OCI-LY3 (cell line): ENCODE measurements around the gene PEX12.

ENCODE experiments used
- H2AFZ ChIP-seq: fragments of 200-600, 300-600 bp; shearing (Covaris generic); 2 replicates; pipeline ENCODE4 v1.6.0; 2014; ENCODE audit warnings: antibody characterized with exemption, low read depth, low read length
- H3K27ac ChIP-seq: fragments of 200-600, 300-600 bp; sonication (generic); 2 replicates; pipeline ENCODE4 v1.5.1; 2014; ENCODE audit warnings: mild to moderate bottlenecking, low read length, moderate library complexity, mixed read lengths
- H3K27me3 ChIP-seq: fragments of 200-600, 300-600 bp; sonication (generic); 2 replicates; pipeline ENCODE4 v1.6.1; 2014; ENCODE audit warnings: low read depth, low read length, mixed read lengths
- H3K36me3 ChIP-seq: fragments of 200-600, 300-600 bp; sonication (generic); replicated peaks from 2 replicates; pipeline ENCODE3; 2014; ENCODE audit warnings: low read depth, low read length, mixed read lengths
- H3K4me1 ChIP-seq: fragments of 300-600, 200-600 bp; sonication (generic); 2 replicates; pipeline ENCODE4 v1.6.1; 2014; ENCODE audit warnings: low read length, mixed read lengths
- H3K4me2 ChIP-seq: fragments of 200-600, 300-600 bp; sonication (generic); 2 replicates; pipeline ENCODE4 v1.6.1; 2014; ENCODE audit warnings: low read length, mixed read lengths
- H3K4me3 ChIP-seq: fragments of 300-600, 200-600 bp; sonication (generic); 2 replicates; pipeline ENCODE4 v1.5.1; 2014; ENCODE audit warnings: antibody characterized with exemption, mild to moderate bottlenecking, low read length, moderate library complexity
- H3K79me2 ChIP-seq: fragments of 300-600, 200-600 bp; shearing (Covaris generic); 2 replicates; pipeline ENCODE4 v1.6.1; 2014; ENCODE audit warnings: mild to moderate bottlenecking, low read length, mixed read lengths
- H3K9ac ChIP-seq: fragments of 300-600, 200-600 bp; shearing (Covaris generic); 2 replicates; pipeline ENCODE4 v1.6.0; 2014; ENCODE audit warnings: mild to moderate bottlenecking, low read length, moderate library complexity
- H3K9me3 ChIP-seq: fragments of 200-600, 300-600 bp; shearing (Covaris generic); 2 replicates; pipeline ENCODE4 v1.6.1; 2014; ENCODE audit warnings: low read length, mixed read lengths; ENCODE audit not compliant: insufficient read depth
- H4K20me1 ChIP-seq: fragments of 200-600, 300-600 bp; sonication (generic); 2 replicates; pipeline ENCODE4 v1.6.1; 2016; ENCODE audit warnings: low read length, mixed read lengths; ENCODE audit not compliant: insufficient read depth
- EZH2phosphoT487 ChIP-seq: fragments of 200-600 bp; shearing (Covaris generic); IDR thresholded peaks from 2 replicates; pipeline ENCODE4 v1.6.1; 2018; ENCODE audit warnings: antibody characterized with exemption, mixed run types, low read depth
- TF ChIP-seq, protein P1 (sequence below): fragments of 200-600, 300-600 bp; sonication (generic); IDR thresholded peaks from 2 replicates; pipeline ENCODE4 v1.5.1; 2014; ENCODE audit warnings: antibody characterized with exemption, low read length, low read depth

The PEX12 gene

DNA sequence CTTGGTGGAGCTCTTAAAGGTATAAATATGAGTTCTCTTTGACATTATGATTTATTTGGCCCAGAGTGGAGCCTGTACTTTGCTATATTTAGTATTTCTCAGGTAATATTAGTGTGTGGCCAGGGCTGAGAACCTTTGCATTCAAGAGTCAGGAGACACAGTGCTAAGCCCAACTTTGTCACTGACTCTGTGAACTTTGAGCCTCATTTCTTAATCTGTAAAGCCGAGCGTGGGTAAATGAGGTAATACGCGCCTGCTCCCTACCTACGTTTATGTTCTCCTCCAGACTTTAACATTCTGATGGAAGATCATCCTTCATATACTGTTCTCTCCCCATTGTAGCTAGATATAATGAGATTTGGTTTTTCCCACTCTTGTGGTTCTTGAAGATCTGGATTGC, 19.2 kb upstream of the PEX12 start:
- Histone ChIP-seq H4K20me1 (no peaks in the 10 kb centered on the region), H3K79me2 (peaks cover 4% of the 10 kb centered on the region; the same call in 1 of the 2 replicates), H3K36me3 (peaks cover 49% of the 10 kb centered on the region)

DNA sequence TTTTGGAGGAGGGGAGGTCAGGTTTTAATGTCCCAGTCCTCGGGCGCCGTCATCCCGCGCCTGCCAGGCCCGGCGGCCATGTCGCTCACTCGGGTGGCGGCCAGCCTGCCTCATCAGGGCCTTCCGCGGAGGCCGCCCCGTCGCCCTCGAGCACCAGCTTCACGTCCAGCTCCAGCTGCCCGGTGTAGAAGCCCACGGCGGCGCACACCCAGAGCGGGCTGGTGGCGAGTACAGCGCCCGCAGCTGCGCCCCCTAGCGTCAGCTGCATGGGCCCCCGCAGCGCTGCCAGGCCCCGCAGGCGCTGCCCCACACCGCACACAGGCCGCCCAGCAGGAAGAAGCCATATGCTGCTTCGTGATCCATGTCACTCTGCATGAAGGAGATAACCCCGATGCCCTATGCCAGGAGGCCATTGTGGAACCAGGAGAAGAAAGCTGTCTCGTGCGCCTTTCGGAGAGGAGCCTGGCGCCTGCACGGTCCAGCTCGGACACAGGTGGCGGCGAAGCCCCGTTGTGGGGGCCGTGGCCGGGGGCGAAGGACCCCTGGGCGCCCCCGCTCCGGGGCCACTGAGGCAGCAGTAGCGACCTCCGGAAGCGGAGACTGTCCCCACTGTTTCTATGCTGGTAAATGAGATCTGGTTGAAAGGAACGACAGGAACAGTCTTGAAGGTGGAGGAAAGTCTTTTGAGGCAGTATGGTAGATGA, 18.3 kb upstream of the PEX12 start:
- H3K9me3 ChIP-seq = no peaks in the 10 kb centered on the region
- H3K4me1 ChIP-seq = no peaks in the 10 kb centered on the region
- H4K20me1 ChIP-seq = no peaks in the 10 kb centered on the region
- H2AFZ ChIP-seq = no peak overlapping the region
- H3K9ac ChIP-seq = no peak overlapping the region
- H3K27ac ChIP-seq = no peak overlapping the region
- H3K27me3 ChIP-seq = no peaks in the 10 kb centered on the region
- H3K4me2 ChIP-seq = no peak overlapping the region
- peaks cover 44% of the 10 kb centered on the region for H3K36me3 ChIP-seq
- H3K4me3 ChIP-seq = no peak overlapping the region
- no peak for TF ChIP-seq EZH2phosphoT487
- TF ChIP-seq, protein P1, sequence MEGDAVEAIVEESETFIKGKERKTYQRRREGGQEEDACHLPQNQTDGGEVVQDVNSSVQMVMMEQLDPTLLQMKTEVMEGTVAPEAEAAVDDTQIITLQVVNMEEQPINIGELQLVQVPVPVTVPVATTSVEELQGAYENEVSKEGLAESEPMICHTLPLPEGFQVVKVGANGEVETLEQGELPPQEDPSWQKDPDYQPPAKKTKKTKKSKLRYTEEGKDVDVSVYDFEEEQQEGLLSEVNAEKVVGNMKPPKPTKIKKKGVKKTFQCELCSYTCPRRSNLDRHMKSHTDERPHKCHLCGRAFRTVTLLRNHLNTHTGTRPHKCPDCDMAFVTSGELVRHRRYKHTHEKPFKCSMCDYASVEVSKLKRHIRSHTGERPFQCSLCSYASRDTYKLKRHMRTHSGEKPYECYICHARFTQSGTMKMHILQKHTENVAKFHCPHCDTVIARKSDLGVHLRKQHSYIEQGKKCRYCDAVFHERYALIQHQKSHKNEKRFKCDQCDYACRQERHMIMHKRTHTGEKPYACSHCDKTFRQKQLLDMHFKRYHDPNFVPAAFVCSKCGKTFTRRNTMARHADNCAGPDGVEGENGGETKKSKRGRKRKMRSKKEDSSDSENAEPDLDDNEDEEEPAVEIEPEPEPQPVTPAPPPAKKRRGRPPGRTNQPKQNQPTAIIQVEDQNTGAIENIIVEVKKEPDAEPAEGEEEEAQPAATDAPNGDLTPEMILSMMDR = no peak
- peaks cover 7% of the 10 kb centered on the region; the same call in 1 of the 2 replicates for H3K79me2 ChIP-seq

More for the DNA sequence above, 19.2 kb upstream of the PEX12 start:
- Histone ChIP-seq H3K4me2 (no peak overlapping the region), H3K4me1 (no peaks in the 10 kb centered on the region), H3K4me3 (no peak overlapping the region), H3K27ac (no peak overlapping the region), H3K27me3 (no peaks in the 10 kb centered on the region), H3K9me3 (no peaks in the 10 kb centered on the region), H3K9ac (no peak overlapping the region), H2AFZ (no peak overlapping the region)
- TF ChIP-seq, protein P1 = no peak
- TF ChIP-seq EZH2phosphoT487 = no peak

DNA sequence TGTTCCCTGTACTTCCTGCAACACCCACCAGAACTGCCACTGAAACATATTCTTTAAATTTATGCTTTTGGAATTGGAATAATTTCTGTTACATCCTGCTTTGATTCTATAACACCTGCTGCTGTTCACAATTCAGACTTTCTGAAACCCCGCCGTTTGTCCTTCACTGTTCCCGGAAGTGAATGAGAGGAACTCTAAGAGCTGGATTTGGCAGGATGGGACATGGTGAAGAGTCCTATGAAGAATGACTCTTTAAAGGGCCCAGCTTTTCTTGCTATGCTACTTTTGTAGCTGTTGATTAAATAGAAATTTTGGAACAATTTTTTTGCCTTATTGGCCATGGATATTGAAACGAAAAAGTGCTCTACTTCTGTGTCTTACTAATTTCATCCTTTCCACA, 17.7 kb upstream of the PEX12 start:
- no peak for TF ChIP-seq EZH2phosphoT487
- TF ChIP-seq, protein P1 = no peak
- H3K79me2 ChIP-seq = peaks cover 12% of the 10 kb centered on the region; the same call in 1 of the 2 replicates
- H3K9ac ChIP-seq = no peak overlapping the region
- H3K9me3 ChIP-seq = no peaks in the 10 kb centered on the region
- H3K27me3 ChIP-seq = no peaks in the 10 kb centered on the region
- H3K4me2 ChIP-seq = no peak overlapping the region
- H3K4me3 ChIP-seq = no peak overlapping the region
- peaks cover 44% of the 10 kb centered on the region for H3K36me3 ChIP-seq
- H2AFZ ChIP-seq = no peak overlapping the region
- H4K20me1 ChIP-seq = no peaks in the 10 kb centered on the region
- H3K27ac ChIP-seq = no peak overlapping the region
- no peaks in the 10 kb centered on the region for H3K4me1 ChIP-seq

DNA sequence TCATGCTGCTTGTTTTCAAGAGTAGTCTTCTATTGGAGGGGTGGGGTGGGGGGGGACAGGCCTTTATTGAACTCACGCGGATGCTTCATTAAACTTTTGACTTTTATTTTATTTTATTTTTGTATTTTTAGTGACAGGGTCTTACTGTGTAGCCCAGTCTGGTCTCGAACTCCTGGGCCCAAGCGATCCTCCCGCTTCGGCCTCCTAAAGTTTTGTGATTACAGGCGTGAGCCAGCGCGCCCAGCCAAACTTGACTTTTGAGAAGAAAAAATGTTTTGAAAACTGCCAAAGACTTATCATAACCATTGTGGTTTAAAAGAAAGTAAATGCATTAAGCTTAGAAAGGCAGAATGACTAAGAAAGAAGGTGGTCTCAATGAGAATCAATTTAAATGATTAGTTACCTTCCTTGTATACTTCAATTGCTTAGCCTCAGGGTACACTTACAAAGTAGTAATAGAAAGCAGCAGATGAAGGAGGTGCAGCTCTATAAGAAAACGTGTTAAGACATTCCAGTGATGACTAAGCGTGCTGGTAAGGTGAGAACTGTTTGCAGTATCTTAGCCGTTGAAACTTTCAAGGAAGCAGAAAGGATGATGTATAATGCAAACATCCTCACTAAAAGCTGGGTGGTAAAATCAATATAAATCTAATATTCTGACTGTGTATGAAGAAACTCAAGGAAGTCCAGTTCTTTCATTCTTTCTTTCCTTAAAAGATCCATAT, 10.0 kb upstream of the PEX12 start:
- Histone ChIP-seq H3K9ac (peak overlapping the region; percentile 90), H2AFZ (no peak overlapping the region), H3K79me2 (peaks cover 47% of the 10 kb centered on the region), H3K27ac (no peak overlapping the region), H3K36me3 (no peaks in the 10 kb centered on the region), H3K9me3 (no peaks in the 10 kb centered on the region), H3K4me1 (peaks cover 23% of the 10 kb centered on the region), H4K20me1 (no peaks in the 10 kb centered on the region), H3K27me3 (no peaks in the 10 kb centered on the region), H3K4me3 (peak overlapping the region; percentile 96), H3K4me2 (peak overlapping the region; percentile 92)
- no peak for TF ChIP-seq EZH2phosphoT487
- TF ChIP-seq, protein P1 = no peak
